GM21526 (cell line): ENCODE measurements around the gene SYNGR2.

Experiments
- ATAC-seq: cut with Tn5 transposase; IDR thresholded peaks from one replicate; pipeline ENCODE4 v1.9.1; 2021; ENCODE audit warnings: moderate library complexity; ENCODE audit not compliant: unreplicated experiment, low FRiP score

SYNGR2 gene

GRCh38 chr17:78197147-78197832 is 28.9 kb downstream of the SYNGR2 start:
- no peak for ATAC-seq

GRCh38 chr17:78200451-78200850 is 32.1 kb downstream of the SYNGR2 start:
- ATAC-seq, result no peak

- no peak for ATAC-seq
These were observed 34.3 kb downstream of the SYNGR2 start for GRCh38 chr17:78202666-78203065.

GRCh38 chr17:78204387-78205123 is 36.2 kb downstream of the SYNGR2 start:
- ATAC-seq, result no peak

DNA sequence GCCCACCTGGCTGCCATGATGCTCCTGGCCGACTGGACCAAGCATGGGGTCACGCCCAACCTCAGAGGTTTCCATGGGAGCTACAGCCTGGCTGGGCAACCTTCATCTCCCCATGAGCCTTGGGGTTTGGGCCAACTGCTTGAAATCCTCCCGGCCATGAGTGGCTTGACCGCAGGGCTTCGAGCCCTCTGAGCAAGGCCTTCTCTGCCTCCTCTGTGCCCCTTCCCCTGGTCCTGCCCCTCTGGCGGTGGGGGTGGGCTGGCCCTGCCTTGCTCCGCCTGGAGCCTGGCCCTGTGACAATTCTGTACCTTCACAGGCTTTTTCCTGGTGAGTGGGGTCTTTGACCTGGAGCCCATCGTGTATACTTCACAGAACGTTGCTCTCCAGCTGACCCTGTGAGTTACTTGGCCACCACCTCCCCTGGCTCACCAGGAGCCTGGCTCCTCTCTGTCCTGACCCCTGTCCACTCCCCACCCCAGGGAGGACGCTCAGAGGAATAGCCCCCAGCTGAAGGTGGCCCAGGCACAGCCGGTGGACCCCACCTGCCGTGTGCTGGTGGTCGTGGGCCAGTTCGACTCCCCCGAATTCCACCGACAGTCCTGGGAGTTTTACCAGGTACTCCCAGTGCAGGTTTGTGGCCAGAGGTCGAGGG is 36.9 kb downstream of the SYNGR2 start:
- ATAC-seq, result no peak

GRCh38 chr17:78206298-78206697 is 37.9 kb downstream of the SYNGR2 start:
- ATAC-seq, result no peak

DNA sequence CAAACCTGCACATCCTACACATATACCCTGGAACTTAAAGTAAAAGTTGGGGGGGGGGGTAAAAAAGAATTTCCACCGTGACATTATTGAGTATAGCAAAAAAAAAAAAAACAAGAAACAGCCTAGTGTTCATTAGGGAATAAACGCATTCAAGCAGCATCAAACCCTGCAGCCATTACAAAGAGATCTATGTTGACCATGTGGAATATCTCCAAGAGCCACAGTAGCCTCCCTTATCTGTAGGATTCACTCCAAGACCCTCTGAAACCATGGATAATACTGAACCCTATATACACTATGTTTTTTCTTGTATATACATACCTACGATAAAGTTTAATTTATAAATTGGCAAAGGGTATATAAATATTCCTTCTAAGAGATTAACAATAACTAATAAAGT is 40.1 kb downstream of the SYNGR2 start:
- ATAC-seq, result no peak

DNA sequence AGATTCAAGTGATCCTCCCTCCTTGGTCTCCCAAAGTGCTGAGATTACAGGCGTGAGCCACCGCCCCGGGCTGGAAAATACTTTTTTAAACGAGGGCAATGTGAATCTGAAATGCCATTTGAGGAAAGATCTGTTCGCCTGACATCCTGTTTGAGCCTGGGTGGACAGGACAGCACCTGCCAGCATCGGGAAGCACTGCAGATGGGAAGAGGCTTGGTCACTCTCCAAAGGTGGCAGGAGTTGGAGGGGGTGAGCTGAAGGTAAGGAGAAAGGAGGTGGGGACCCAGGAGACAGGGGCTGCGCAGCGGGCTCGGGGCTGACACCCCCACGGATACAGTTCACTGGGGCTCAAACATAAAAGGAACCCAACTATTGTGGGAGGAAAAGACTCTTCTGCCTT is 41.7 kb downstream of the SYNGR2 start:
- no peak for ATAC-seq

DNA sequence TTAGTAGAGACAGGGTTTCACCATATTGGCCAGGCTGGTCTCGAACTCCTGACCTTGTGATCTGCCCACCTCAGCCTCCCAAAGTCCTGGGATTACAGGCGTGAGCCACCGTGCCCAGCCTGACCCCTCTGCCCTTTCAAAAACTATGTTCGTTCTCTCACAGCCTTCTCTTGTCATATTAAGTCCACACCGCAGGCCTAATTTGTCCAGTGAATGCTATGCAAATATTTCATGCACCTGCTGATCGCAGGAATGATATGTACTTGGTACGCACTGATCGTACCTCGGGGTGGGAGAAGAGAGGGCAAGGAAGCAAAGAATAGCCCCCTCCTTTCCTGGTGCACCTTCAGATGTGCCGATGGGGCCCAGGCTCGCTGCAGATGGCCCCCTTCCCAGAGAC is 42.7 kb downstream of the SYNGR2 start:
- ATAC-seq, result no peak

DNA sequence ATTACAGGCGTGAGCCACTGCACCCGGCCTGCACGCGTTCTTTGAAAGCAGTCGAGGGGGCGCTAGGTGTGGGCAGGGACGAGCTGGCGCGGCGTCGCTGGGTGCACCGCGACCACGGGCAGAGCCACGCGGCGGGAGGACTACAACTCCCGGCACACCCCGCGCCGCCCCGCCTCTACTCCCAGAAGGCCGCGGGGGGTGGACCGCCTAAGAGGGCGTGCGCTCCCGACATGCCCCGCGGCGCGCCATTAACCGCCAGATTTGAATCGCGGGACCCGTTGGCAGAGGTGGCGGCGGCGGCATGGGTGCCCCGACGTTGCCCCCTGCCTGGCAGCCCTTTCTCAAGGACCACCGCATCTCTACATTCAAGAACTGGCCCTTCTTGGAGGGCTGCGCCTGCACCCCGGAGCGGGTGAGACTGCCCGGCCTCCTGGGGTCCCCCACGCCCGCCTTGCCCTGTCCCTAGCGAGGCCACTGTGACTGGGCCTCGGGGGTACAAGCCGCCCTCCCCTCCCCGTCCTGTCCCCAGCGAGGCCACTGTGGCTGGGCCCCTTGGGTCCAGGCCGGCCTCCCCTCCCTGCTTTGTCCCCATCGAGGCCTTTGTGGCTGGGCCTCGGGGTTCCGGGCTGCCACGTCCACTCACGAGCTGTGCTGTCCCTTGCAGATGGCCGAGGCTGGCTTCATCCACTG is 45.8 kb downstream of the SYNGR2 start, which contains the start of gene BIRC5:
Gene BIRC5 (plus strand): TSS at position 238 of the 690 bp plus-strand sequence. CDS start 64 bp downstream, at position 302.
- peak; percentile 78 for ATAC-seq

DNA sequence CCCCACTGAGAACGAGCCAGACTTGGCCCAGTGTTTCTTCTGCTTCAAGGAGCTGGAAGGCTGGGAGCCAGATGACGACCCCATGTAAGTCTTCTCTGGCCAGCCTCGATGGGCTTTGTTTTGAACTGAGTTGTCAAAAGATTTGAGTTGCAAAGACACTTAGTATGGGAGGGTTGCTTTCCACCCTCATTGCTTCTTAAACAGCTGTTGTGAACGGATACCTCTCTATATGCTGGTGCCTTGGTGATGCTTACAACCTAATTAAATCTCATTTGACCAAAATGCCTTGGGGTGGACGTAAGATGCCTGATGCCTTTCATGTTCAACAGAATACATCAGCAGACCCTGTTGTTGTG is 46.3 kb downstream of the SYNGR2 start:
- ATAC-seq, result no peak

DNA sequence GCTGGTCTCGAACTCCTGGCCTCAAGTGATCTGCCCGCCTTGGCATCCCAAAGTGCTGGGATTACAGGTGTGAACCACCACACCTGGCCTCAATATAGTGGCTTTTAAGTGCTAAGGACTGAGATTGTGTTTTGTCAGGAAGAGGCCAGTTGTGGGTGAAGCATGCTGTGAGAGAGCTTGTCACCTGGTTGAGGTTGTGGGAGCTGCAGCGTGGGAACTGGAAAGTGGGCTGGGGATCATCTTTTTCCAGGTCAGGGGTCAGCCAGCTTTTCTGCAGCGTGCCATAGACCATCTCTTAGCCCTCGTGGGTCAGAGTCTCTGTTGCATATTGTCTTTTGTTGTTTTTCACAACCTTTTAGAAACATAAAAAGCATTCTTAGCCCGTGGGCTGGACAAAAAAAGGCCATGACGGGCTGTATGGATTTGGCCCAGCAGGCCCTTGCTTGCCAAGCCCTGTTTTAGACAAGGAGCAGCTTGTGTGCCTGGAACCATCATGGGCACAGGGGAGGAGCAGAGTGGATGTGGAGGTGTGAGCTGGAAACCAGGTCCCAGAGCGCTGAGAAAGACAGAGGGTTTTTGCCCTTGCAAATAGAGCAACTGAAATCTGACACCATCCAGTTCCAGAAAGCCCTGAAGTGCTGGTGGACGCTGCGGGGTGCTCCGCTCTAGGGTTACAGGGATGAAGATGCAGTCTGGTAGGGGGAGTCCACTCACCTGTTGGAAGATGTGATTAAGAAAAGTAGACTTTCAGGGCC is 51.2 kb downstream of the SYNGR2 start:
- ATAC-seq, result no peak
